Right lobe of liver (tissue), 6 donors: Measurements from ENCODE around the gene SCFD2. TPM values are rescaled to one million over a fixed set of nuclear protein-coding genes. Genes with fewer than 3 reads are reported as not detected.
A peak's percentile ranks its signal among the peaks of the same experiment; 100 is the strongest.

Source experiments
- ATAC-seq, 4 donors: fragments of 200-7000 bp; cut with Tn5 transposase; one replicate each; pipeline ENCODE4 v1.9.1; 2020; ENCODE audit warnings: mild to moderate bottlenecking in 4 of 4, moderate library complexity in 4 of 4
- DNase-seq, 3 donors: peaks; one replicate each; pipeline ENCODE4 v3.0.0-alpha.2; 2020
- H3K27ac ChIP-seq, 3 donors: fragments of 200-600 bp; one replicate each; pipeline ENCODE4 v1.8.0; 2022
- H3K27me3 ChIP-seq, 2 donors: fragments of 200-600 bp; one replicate each; pipeline ENCODE4 v1.8.0; 2022
- H3K36me3 ChIP-seq, 4 donors: fragments of 200-600 bp; sonication (generic) in 1 of 4; one replicate each; pipeline versions ENCODE4 v1.5.1 to v1.8.0; 2017 to 2022; ENCODE audit warnings: control low read depth in 1 of 4
- H3K4me1 ChIP-seq, 4 donors: fragments of 200-600 bp; sonication (generic) in 1 of 4; one replicate each; pipeline versions ENCODE4 v1.5.1 to v1.8.0; 2017 to 2022; ENCODE audit warnings: control low read depth in 1 of 4
- H3K4me3 ChIP-seq, 3 donors: fragments of 200-600 bp; one replicate each; pipeline ENCODE4 v1.8.0; 2022
- H3K9me3 ChIP-seq, 4 donors: fragments of 200-600 bp; sonication (generic) in 1 of 4; one replicate each; pipeline versions ENCODE4 v1.5.1 to v1.8.0; 2017 to 2022; ENCODE audit warnings: control low read depth in 1 of 4
- CTCF ChIP-seq, 4 donors: fragments of 200-600 bp in 3 of 4; fragments of 450-650 bp in 1 of 4; IDR thresholded peaks; one replicate each; pipeline versions ENCODE4 v1.5.1 to v1.8.0; 2016 to 2022; ENCODE audit warnings: antibody characterized with exemption in 4 of 4, mild to moderate bottlenecking in 2 of 4
- POLR2A ChIP-seq: fragments of 450-650 bp; IDR thresholded peaks from one replicate; pipeline ENCODE4 v1.6.1; 2017; ENCODE audit warnings: antibody characterized with exemption, mild to moderate bottlenecking
- WGBS: methylation state at CpG from one replicate; pipeline ENCODE4 v1.1.6; 2018; ENCODE audit warnings: low coverage, low lambda C conversion rate; ENCODE audit not compliant: insufficient coverage; ENCODE audit errors: missing lambda C conversion rate; 5-methylcytosine and 5-hydroxymethylcytosine counted together
- intact Hi-C, 2 donors: fragments of 100-400 bp; cut with DNase I; formaldehyde crosslinking; loops; one replicate each; pipeline versions ENCODE4 v1.11.2 to v1.14.1; 2022
- total RNA-seq, 6 experiments: library from RNA; depleted of rRNA in 2 of 6; stranded (reverse); fragments of >200 nt in 2 of 6; fragmentation: NEBNext Ultra II Directional in 3 of 6; extraction: Animal tissue kit (Norgen Biotek cat#: 25700) in 3 of 6; gene quantifications; one replicate each; pipeline versions ENCODE4 v1.1.0 to v1.2.4, GENCODE V29; 2016 to 2023
- donor health status: DM: no; HTN: yes; CAD: no.
- donor health status: DM: no; HTN: no; CAD: no.
- donor health status: DM: no; HTN: no; CAD: no.
- donor health status: DM: no; HTN: yes; CAD: no.
- donor health status: DM: no; HTN: yes; CAD: no.

The SCFD2 gene
- total RNA-seq, 6 experiments from 2014 or later: 7.6 to 17.1 (median 10.3) TPM

DNA sequence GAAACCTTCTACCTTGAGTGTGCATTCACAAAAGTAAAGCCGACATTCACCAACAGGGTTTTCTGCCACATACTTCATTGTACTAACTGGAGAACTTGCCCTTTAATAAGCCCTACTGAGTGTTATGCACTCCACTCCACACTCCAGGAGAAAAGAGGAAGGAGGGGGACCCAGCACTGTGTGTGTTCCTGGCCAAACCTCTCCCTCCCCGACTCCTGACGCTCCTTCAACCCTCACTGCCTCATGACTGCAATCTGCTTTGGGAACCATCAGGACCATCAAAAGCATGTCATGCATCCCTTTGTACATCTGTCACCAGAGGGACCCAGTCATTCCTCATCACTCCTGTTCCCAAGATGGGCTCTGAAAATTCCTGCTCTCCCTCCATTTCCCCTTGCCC is 360.1 kb downstream of the SCFD2 start:
- H3K27me3 ChIP-seq: no peaks in the 10 kb centered on the region
- TF ChIP-seq POLR2A (no peak), CTCF (IDR thresholded peaks at IDR 0.05) (no peak)
- ATAC-seq (peak; percentile 62 to 81 (median 70)), DNase-seq (no peak)
- no peaks in the 10 kb centered on the region for H3K9me3 ChIP-seq
- intact Hi-C loops: no loop called here
- no peaks in the 10 kb centered on the region for H3K4me1 ChIP-seq
- H3K27ac ChIP-seq: no peak overlapping the region
- no peaks in the 10 kb centered on the region for H3K36me3 ChIP-seq
- no peak overlapping the region for H3K4me3 ChIP-seq
- WGBS: 91% methylated on average over 3 of the region's 3 CpGs

- WGBS: 45% methylated on average over 1 of the region's 2 CpGs
- Histone ChIP-seq H3K4me1 (no peaks in the 10 kb centered on the region), H3K36me3 (no peaks in the 10 kb centered on the region), H3K27ac (peak overlapping the region in 1 of 3 donors; percentile 39), H3K4me3 (no peak overlapping the region), H3K9me3 (no peaks in the 10 kb centered on the region), H3K27me3 (no peaks in the 10 kb centered on the region)
- intact Hi-C loops: no loop called here
- TF ChIP-seq POLR2A (no peak), CTCF (IDR thresholded peaks at IDR 0.05) (no peak)
- ATAC-seq: peak; percentile 47 to 79 (median 69)
- DNase-seq: peak in 1 of 3 donors; percentile 62
These were observed 360.7 kb downstream of the SCFD2 start for GRCh38 chr4:53005149-53005546.

DNA sequence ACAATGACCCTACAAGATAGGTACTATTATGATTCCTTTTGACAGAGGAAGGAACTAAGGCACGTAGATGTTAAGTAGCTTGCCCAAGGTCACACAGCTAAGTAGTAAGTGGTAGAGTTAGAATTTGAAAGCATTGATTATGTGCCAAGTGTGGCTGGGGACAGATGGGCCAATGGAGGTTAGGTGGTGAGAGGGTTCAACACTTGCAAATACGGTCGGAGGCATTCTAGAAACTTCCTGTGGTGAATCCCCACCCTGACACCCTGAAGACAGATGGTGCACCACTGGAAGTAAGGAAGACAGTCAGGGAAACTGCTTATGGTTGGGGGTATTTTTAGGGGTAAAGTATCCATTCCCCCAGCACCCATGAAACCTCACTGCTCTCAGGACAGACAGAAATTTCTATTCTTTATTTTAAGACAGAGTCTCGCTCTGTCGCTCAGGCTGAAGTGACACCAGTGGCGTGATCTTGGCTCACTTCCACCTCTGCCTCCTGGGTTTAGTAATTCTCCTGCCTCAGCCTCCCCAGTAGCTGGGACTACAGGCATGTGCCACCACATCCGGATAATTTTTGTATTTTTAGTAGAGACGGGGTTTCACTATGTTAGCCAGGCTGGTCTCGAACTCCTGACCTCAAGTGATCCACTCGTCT is 361.2 kb downstream of the SCFD2 start:
- DNase-seq: no peak
- Histone ChIP-seq H3K4me3 (no peak overlapping the region), H3K36me3 (no peaks in the 10 kb centered on the region), H3K9me3 (no peaks in the 10 kb centered on the region), H3K27me3 (no peaks in the 10 kb centered on the region), H3K27ac (peak overlapping the region in 1 of 3 donors; percentile 39), H3K4me1 (no peaks in the 10 kb centered on the region)
- 76% methylated on average over 8 of the region's 10 CpGs for WGBS
- no peak for TF ChIP-seq POLR2A
- TF ChIP-seq CTCF (IDR thresholded peaks at IDR 0.05): no peak
- peak in 1 of 4 donors; percentile 25 for ATAC-seq
- intact Hi-C loops: no loop called here

DNA sequence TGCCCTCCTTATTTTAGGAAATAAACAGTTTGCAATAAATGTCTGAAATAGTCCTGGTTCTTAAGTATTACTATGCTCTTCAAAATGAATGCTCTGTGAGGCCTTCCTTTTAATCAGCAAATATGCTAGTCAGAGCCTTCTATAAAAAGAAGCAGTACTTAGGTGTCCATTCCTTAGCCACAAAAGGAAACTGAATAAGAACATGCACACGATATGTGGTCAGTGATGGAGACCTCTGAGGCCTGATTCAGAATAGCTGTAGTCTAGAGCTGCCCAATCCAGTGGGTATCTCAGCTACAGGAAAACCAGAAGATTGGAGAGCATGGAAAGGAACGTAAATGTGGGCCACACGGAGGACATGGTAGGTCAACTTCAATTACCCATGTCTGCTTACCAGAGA is 361.9 kb downstream of the SCFD2 start:
- DNase-seq (no peak), ATAC-seq (no peak)
- Histone ChIP-seq H3K27me3 (no peaks in the 10 kb centered on the region), H3K27ac (no peak overlapping the region), H3K36me3 (no peaks in the 10 kb centered on the region), H3K4me3 (no peak overlapping the region), H3K4me1 (no peaks in the 10 kb centered on the region), H3K9me3 (no peaks in the 10 kb centered on the region)
- intact Hi-C loops: no loop called here
- TF ChIP-seq POLR2A: no peak
- no peak for TF ChIP-seq CTCF (IDR thresholded peaks at IDR 0.05)
- WGBS: 97% methylated on average over 3 of the region's 3 CpGs
